GM23248 (cell line): ENCODE data around the gene ADAMTS6.

Experiments
- EZH2 ChIP-seq: fragments of 200-600 bp; sonication (generic); IDR thresholded peaks from 2 replicates; pipeline ENCODE4 v1.6.1; 2018; ENCODE audit warnings: antibody characterized with exemption, mild to moderate bottlenecking; ENCODE audit not compliant: insufficient read depth, poor library complexity, severe bottlenecking
- EZH2phosphoT487 ChIP-seq: fragments of 200-600 bp; sonication (generic); IDR thresholded peaks from 2 replicates; pipeline ENCODE4 v1.6.1; 2018; ENCODE audit warnings: antibody characterized with exemption, moderate library complexity, mild to moderate bottlenecking, low read depth; ENCODE audit not compliant: insufficient read depth

- no peak for TF ChIP-seq EZH2phosphoT487
- no peak for TF ChIP-seq EZH2
Observed at GRCh38 chr5:65105301-65105700, 376.4 kb downstream of the ADAMTS6 start.
